WTC11 (cell line): ENCODE measurements around the gene PPP6R3.

Source experiments
- NFYB ChIP-seq: sonication (generic); formaldehyde crosslinking; conservative IDR thresholded peaks from 2 replicates; pipeline ENCODE4 v1.8.0; 2022; ENCODE audit warnings: low read depth, missing genetic modification reagents
- NR2C2 ChIP-seq: sonication (generic); formaldehyde crosslinking; IDR thresholded peaks from 2 replicates; pipeline ENCODE4 v1.8.0; 2022; ENCODE audit warnings: mild to moderate bottlenecking, missing genetic modification reagents
- TEAD1 ChIP-seq: sonication (generic); formaldehyde crosslinking; IDR thresholded peaks from 2 replicates; pipeline ENCODE4 v1.8.0; 2022; ENCODE audit warnings: mild to moderate bottlenecking, missing genetic modification reagents
- TF ChIP-seq, protein P1 (sequence below): sonication (generic); formaldehyde crosslinking; IDR thresholded peaks from 2 replicates; pipeline ENCODE4 v1.8.1; 2023; ENCODE audit warnings: mild to moderate bottlenecking, missing genetic modification reagents, moderate library complexity
- TF ChIP-seq, protein P2 (sequence below): fragments of 200-600 bp; IDR thresholded peaks from 2 replicates; pipeline ENCODE4 v1.8.0; 2022; ENCODE audit warnings: antibody characterized with exemption

DNA sequence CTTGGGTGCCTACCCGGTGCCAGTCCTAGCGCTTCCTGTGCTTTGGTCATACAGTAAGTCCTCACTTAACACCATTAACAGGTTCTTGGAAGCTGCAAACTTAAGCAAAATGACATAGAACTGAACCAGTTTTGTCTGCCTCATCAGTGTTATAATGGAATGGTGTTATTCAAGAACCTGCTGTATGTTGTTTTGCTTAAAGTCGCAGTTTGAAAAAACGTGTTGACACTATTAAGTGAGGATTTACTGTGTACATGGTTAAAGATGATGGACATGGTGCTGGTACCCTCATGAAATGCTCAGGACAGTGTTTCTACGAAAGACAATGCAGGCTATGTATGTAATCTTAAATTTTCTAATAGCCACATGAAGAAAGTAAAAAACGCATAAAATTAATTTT, 41.3 kb downstream of the PPP6R3 start:
- TF ChIP-seq, protein P1, sequence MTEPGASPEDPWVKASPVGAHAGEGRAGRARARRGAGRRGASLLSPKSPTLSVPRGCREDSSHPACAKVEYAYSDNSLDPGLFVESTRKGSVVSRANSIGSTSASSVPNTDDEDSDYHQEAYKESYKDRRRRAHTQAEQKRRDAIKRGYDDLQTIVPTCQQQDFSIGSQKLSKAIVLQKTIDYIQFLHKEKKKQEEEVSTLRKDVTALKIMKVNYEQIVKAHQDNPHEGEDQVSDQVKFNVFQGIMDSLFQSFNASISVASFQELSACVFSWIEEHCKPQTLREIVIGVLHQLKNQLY (CRISPR knock-in tag), result no peak
- TF ChIP-seq, protein P2, sequence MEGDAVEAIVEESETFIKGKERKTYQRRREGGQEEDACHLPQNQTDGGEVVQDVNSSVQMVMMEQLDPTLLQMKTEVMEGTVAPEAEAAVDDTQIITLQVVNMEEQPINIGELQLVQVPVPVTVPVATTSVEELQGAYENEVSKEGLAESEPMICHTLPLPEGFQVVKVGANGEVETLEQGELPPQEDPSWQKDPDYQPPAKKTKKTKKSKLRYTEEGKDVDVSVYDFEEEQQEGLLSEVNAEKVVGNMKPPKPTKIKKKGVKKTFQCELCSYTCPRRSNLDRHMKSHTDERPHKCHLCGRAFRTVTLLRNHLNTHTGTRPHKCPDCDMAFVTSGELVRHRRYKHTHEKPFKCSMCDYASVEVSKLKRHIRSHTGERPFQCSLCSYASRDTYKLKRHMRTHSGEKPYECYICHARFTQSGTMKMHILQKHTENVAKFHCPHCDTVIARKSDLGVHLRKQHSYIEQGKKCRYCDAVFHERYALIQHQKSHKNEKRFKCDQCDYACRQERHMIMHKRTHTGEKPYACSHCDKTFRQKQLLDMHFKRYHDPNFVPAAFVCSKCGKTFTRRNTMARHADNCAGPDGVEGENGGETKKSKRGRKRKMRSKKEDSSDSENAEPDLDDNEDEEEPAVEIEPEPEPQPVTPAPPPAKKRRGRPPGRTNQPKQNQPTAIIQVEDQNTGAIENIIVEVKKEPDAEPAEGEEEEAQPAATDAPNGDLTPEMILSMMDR, result no peak
- TF ChIP-seq NR2C2 (CRISPR knock-in tag) (no peak), TEAD1 (CRISPR knock-in tag) (no peak), NFYB (CRISPR knock-in tag) (no peak)
